ENCODE measurements around the gene CDH13. TPM values are rescaled to one million over a fixed set of nuclear protein-coding genes. Genes with fewer than 3 reads are reported as not detected.

CDH13 gene
- polyA plus RNA-seq, 1 donor from 2014 or later = 3.2 TPM

- Histone ChIP-seq H3K27ac (ENCODE audit: low read length) (no peak overlapping the region), H3K4me3 (ENCODE audit: low read length) (no peak overlapping the region), H3K36me3 (ENCODE audit: insufficient read depth, low read length) (no peaks in the 10 kb centered on the region), H2AFZ (ENCODE audit: low read depth, low read length) (no peak overlapping the region), H3K9me3 (ENCODE audit: low read length) (no peaks in the 10 kb centered on the region), H3F3A (ENCODE audit: insufficient read depth, low read length, poor library complexity, severe bottlenecking) (no peaks in the 10 kb centered on the region), H3K27me3 (ENCODE audit: insufficient read depth, low read depth, low read length) (no peaks in the 10 kb centered on the region), H3K9me2 (ENCODE audit: insufficient read depth, low read length) (no peaks in the 10 kb centered on the region), H3K9ac (ENCODE audit: low read length) (no peak overlapping the region), H3K79me2 (replicated peaks; ENCODE audit: insufficient read depth, low read length) (no peaks in the 10 kb centered on the region), H3K4me2 (ENCODE audit: low read length) (no peak overlapping the region), H4K20me1 (ENCODE audit: insufficient read depth) (no peaks in the 10 kb centered on the region)
- no peak for TF ChIP-seq EZH2 (IDR thresholded peaks at IDR 0.05; ENCODE audit: borderline replicate concordance, insufficient read depth, low read length, poor library complexity, severe bottlenecking)
- TF ChIP-seq EP300 (conservative IDR thresholded peaks at IDR 0.05; ENCODE audit: poor library complexity, severe bottlenecking) = no peak
- no peak for TF ChIP-seq TAF1 (IDR thresholded peaks at IDR 0.05; ENCODE audit: low read depth)
- TF ChIP-seq, protein P1, sequence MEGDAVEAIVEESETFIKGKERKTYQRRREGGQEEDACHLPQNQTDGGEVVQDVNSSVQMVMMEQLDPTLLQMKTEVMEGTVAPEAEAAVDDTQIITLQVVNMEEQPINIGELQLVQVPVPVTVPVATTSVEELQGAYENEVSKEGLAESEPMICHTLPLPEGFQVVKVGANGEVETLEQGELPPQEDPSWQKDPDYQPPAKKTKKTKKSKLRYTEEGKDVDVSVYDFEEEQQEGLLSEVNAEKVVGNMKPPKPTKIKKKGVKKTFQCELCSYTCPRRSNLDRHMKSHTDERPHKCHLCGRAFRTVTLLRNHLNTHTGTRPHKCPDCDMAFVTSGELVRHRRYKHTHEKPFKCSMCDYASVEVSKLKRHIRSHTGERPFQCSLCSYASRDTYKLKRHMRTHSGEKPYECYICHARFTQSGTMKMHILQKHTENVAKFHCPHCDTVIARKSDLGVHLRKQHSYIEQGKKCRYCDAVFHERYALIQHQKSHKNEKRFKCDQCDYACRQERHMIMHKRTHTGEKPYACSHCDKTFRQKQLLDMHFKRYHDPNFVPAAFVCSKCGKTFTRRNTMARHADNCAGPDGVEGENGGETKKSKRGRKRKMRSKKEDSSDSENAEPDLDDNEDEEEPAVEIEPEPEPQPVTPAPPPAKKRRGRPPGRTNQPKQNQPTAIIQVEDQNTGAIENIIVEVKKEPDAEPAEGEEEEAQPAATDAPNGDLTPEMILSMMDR (IDR thresholded peaks at IDR 0.05; ENCODE audit: poor library complexity, severe bottlenecking) = no peak
- no peak for TF ChIP-seq RAD21 (conservative IDR thresholded peaks at IDR 0.05)
- TF ChIP-seq MXI1 (conservative IDR thresholded peaks at IDR 0.05; ENCODE audit: poor library complexity, severe bottlenecking) = no peak
- no peak for TF ChIP-seq SMC3 (conservative IDR thresholded peaks at IDR 0.05; ENCODE audit: poor library complexity)
- no peak for TF ChIP-seq REST (IDR thresholded peaks at IDR 0.05; ENCODE audit: borderline replicate concordance)
Measured at GRCh38 chr16:83623892-83624291, 997.1 kb downstream of the CDH13 start.

DNA sequence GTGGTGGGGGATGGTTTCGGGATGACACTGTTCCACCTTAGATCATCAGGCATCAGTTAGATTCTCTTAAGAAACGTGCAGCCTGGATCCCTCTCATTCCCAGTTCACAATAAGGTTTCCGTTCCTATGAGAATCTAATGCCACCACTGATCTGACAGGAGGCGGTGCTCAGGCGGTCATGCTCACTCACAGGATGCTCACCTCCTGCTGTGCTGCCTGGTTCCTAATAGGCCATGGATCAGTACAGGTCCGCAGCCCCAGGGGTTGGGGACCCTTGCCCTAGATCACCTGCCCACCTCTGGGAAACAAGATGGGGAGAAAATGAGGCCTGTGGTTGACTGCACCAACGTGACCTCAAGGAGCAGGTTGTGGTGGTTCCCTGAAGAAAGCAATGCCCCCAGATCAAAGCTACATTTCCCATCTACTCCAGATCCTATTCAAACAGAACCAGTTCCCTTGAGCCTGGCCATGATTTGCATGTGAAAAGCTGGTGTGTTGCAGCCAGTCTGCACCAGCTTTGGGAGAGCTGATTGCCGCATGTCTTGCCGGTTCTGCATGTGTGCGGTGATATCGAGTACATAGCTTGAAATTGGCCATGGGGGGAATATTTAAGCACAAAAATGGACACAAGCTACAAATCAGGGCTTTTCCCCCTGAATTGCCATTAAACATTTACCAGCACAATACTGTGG lies 997.8 kb downstream of the CDH13 start:
- no peaks in the 10 kb centered on the region for H3F3A ChIP-seq (ENCODE audit: insufficient read depth, low read length, poor library complexity, severe bottlenecking)
- H3K4me2 ChIP-seq (ENCODE audit: low read length) = no peak overlapping the region
- no peaks in the 10 kb centered on the region for H4K20me1 ChIP-seq (ENCODE audit: insufficient read depth)
- no peaks in the 10 kb centered on the region for H3K36me3 ChIP-seq (ENCODE audit: insufficient read depth, low read length)
- no peak for TF ChIP-seq TAF1 (IDR thresholded peaks at IDR 0.05; ENCODE audit: low read depth)
- TF ChIP-seq, protein P1 (IDR thresholded peaks at IDR 0.05; ENCODE audit: poor library complexity, severe bottlenecking) = no peak
- no peak for TF ChIP-seq MXI1 (conservative IDR thresholded peaks at IDR 0.05; ENCODE audit: poor library complexity, severe bottlenecking)
- TF ChIP-seq REST (IDR thresholded peaks at IDR 0.05; ENCODE audit: borderline replicate concordance) = no peak
- no peak for TF ChIP-seq EZH2 (IDR thresholded peaks at IDR 0.05; ENCODE audit: borderline replicate concordance, insufficient read depth, low read length, poor library complexity, severe bottlenecking)
- no peak for TF ChIP-seq SMC3 (conservative IDR thresholded peaks at IDR 0.05; ENCODE audit: poor library complexity)
- no peak for TF ChIP-seq POLR2AphosphoS5 (IDR thresholded peaks at IDR 0.05)
- no peak for TF ChIP-seq RAD21 (conservative IDR thresholded peaks at IDR 0.05)
- no peak for TF ChIP-seq EP300 (conservative IDR thresholded peaks at IDR 0.05; ENCODE audit: poor library complexity, severe bottlenecking)
- no peak overlapping the region for H3K4me3 ChIP-seq (ENCODE audit: low read length)
- H3K27me3 ChIP-seq (ENCODE audit: insufficient read depth, low read depth, low read length) = no peaks in the 10 kb centered on the region
- H3K27ac ChIP-seq (ENCODE audit: low read length) = no peak overlapping the region
- H3K9ac ChIP-seq (ENCODE audit: low read length) = no peak overlapping the region
- no peak overlapping the region for H2AFZ ChIP-seq (ENCODE audit: low read depth, low read length)
- no peaks in the 10 kb centered on the region for H3K9me3 ChIP-seq (ENCODE audit: low read length)
- no peaks in the 10 kb centered on the region for H3K79me2 ChIP-seq (replicated peaks; ENCODE audit: insufficient read depth, low read length)
- no peaks in the 10 kb centered on the region for H3K9me2 ChIP-seq (ENCODE audit: insufficient read depth, low read length)

Measured in neural cell (in vitro differentiated cells).